ENCODE results near the gene COQ8A.

- TF ChIP-seq POLR2A (IDR thresholded peaks at IDR 0.05; ENCODE audit: low read length) = no peak
- no peak for TF ChIP-seq FOSL2 (IDR thresholded peaks at IDR 0.05)
- TF ChIP-seq FOSL2 (CRISPR knock-in tag; IDR thresholded peaks at IDR 0.05) = no peak
- no peak for TF ChIP-seq MYC (IDR thresholded peaks at IDR 0.05; ENCODE audit: borderline replicate concordance, low read length)
- TF ChIP-seq, protein P1, sequence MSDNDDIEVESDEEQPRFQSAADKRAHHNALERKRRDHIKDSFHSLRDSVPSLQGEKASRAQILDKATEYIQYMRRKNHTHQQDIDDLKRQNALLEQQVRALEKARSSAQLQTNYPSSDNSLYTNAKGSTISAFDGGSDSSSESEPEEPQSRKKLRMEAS (IDR thresholded peaks at IDR 0.05) = no peak
- no peak for TF ChIP-seq JUNB (IDR thresholded peaks at IDR 0.05)
These were observed 32.8 kb downstream of the COQ8A start for GRCh38 chr1:226972931-226973330.

All from A549 (cell line).